SK-N-SH (cell line): Measurements from ENCODE around the gene TSPAN14. TPM values are rescaled to one million over a fixed set of nuclear protein-coding genes. Genes with fewer than 3 reads are reported as not detected.
A peak's percentile ranks its signal among the peaks of the same experiment; 100 is the strongest.

Source experiments
- CTCF ChIA-PET: fragments of 300-600, 350-600 bp; formaldehyde crosslinking; extraction: SDS; loops from one replicate; lab custom pipeline; 2021; lab: Yijun Ruan, JAX
- POLR2A ChIA-PET: fragments of 350-600 bp; sonication (Branson Sonifier 250); formaldehyde crosslinking; extraction: SDS; loops from one replicate; lab custom pipeline; 2020; ENCODE audit warnings: antibody characterized with exemption, inconsistent platforms; lab: Yijun Ruan, JAX
- DNase-seq: peaks from one replicate; pipeline ENCODE4 v3.0.0; 2012
- H2AFZ ChIP-seq: fragments of 200-600 bp; sonication (generic); 2 replicates; pipeline ENCODE4 v1.8.1; 2016; ENCODE audit warnings: antibody characterized with exemption, mild to moderate bottlenecking, low read depth
- H3F3A ChIP-seq: fragments of 200-600 bp; sonication (generic); replicated peaks from 2 replicates; pipeline ENCODE3; 2016; ENCODE audit warnings: antibody characterized with exemption, mild to moderate bottlenecking; ENCODE audit not compliant: insufficient read depth
- H3K27ac ChIP-seq, 2 experiments: fragments of 200-500 bp in 1 of 2; fragments of 200-600 bp in 1 of 2; sonication (Bioruptor generic) in 1 of 2; sonication (generic), shearing (Covaris generic) in 1 of 2; 2 replicates each; pipeline versions ENCODE4 v1.5.1 to v1.6.1; 2014 to 2016; ENCODE audit warnings: low read depth in 2 of 2, inconsistent platforms in 1 of 2, low read length in 1 of 2, mild to moderate bottlenecking in 1 of 2, mixed read lengths in 1 of 2
- H3K27me3 ChIP-seq: fragments of 200-600 bp; sonication (generic), shearing (Covaris generic); 2 replicates; pipeline ENCODE4 v1.6.1; 2016; ENCODE audit warnings: mixed run types; ENCODE audit not compliant: insufficient read depth
- H3K36me3 ChIP-seq, 2 experiments: fragments of 200-500 bp in 1 of 2; fragments of 200-600 bp in 1 of 2; sonication (Bioruptor generic) in 1 of 2; sonication (generic) in 1 of 2; replicated peaks in 1 of 2; 2 replicates each; pipeline versions ENCODE3 to v1.5.1; 2014 to 2016; ENCODE audit warnings: low read length in 1 of 2, mild to moderate bottlenecking in 1 of 2; ENCODE audit not compliant: insufficient read depth in 2 of 2, control insufficient read depth in 1 of 2
- H3K4me1 ChIP-seq, 2 experiments: fragments of 200-500 bp in 1 of 2; fragments of 200-600 bp in 1 of 2; sonication (Bioruptor generic) in 1 of 2; sonication (generic), shearing (Covaris generic) in 1 of 2; 2 replicates each; pipeline versions ENCODE4 v1.5.1 to v1.6.1; 2014 to 2016; ENCODE audit warnings: low read depth in 1 of 2, low read length in 1 of 2, mixed run types in 1 of 2; ENCODE audit not compliant: insufficient read depth in 2 of 2, control insufficient read depth in 1 of 2
- H3K4me2 ChIP-seq: fragments of 200-600 bp; sonication (generic), shearing (Covaris generic); 2 replicates; pipeline ENCODE4 v1.6.1; 2017; ENCODE audit warnings: mixed run types
- H3K4me3 ChIP-seq, 2 experiments: fragments of 200-500 bp in 1 of 2; fragments of 200-600 bp in 1 of 2; sonication (Bioruptor generic) in 1 of 2; sonication (generic), shearing (Covaris generic) in 1 of 2; 2 replicates each; pipeline versions ENCODE4 v1.5.1 to v1.8.1; 2014 to 2016; ENCODE audit warnings: low read depth in 2 of 2, inconsistent platforms in 1 of 2, low read length in 1 of 2, mild to moderate bottlenecking in 1 of 2, mixed read lengths in 1 of 2, moderate library complexity in 1 of 2
- H3K79me2 ChIP-seq: fragments of 200-600 bp; sonication (generic); 2 replicates; pipeline ENCODE4 v1.8.1; 2017; ENCODE audit warnings: mild to moderate bottlenecking; ENCODE audit not compliant: insufficient read depth
- H3K9ac ChIP-seq: fragments of 200-600 bp; sonication (generic); 2 replicates; pipeline ENCODE4 v1.6.1; 2017; ENCODE audit warnings: mixed run types
- H3K9me2 ChIP-seq: fragments of 200-600 bp; sonication (generic); 2 replicates; pipeline ENCODE4 v1.6.1; 2017; ENCODE audit warnings: mixed run types
- H3K9me3 ChIP-seq: fragments of 200-600 bp; sonication (generic); 2 replicates; pipeline ENCODE4 v1.6.1; 2017; ENCODE audit warnings: mixed run types, mild to moderate bottlenecking, moderate library complexity
- H4K20me1 ChIP-seq: fragments of 200-600 bp; sonication (generic); 2 replicates; pipeline ENCODE4 v1.6.1; 2017; ENCODE audit warnings: mild to moderate bottlenecking, mixed run types; ENCODE audit not compliant: insufficient read depth
- CTCF ChIP-seq: fragments of 200-600 bp; sonication (generic); IDR thresholded peaks from 2 replicates; pipeline ENCODE4 v1.6.1; 2017; ENCODE audit warnings: antibody characterized with exemption, mild to moderate bottlenecking, moderate library complexity
- EZH2phosphoT487 ChIP-seq: fragments of 200-600 bp; sonication (generic); IDR thresholded peaks from 2 replicates; pipeline ENCODE4 v1.6.1; 2017; ENCODE audit warnings: low read depth, mixed run types, mild to moderate bottlenecking, antibody characterized with exemption, moderate library complexity, borderline replicate concordance
- FOSL2 ChIP-seq: IDR thresholded peaks from 2 replicates; pipeline ENCODE4 v1.4.0; 2012; ENCODE audit warnings: low read depth, mild to moderate bottlenecking, moderate library complexity, borderline replicate concordance
- FOXJ3 ChIP-seq: sonication (generic); formaldehyde crosslinking; IDR thresholded peaks from 2 replicates; pipeline ENCODE4 v1.5.1; 2020; ENCODE audit warnings: mild to moderate bottlenecking, missing genetic modification reagents
- FOXM1 ChIP-seq: IDR thresholded peaks from 2 replicates; pipeline ENCODE4 v1.4.0; 2012; ENCODE audit warnings: low read depth, mild to moderate bottlenecking
- GATA2 ChIP-seq: sonication (generic); formaldehyde crosslinking; IDR thresholded peaks from 2 replicates; pipeline ENCODE4 v1.5.0; 2020; ENCODE audit warnings: mild to moderate bottlenecking, missing genetic modification reagents
- MEF2A ChIP-seq: IDR thresholded peaks from 2 replicates; pipeline ENCODE4 v1.4.0; 2012; ENCODE audit warnings: low read depth, borderline replicate concordance
- POLR2AphosphoS5 ChIP-seq: IDR thresholded peaks from 2 replicates; pipeline ENCODE4 v1.6.1; 2012; ENCODE audit warnings: low read depth, low read length
- RCOR1 ChIP-seq: fragments of 150-350 bp; IDR thresholded peaks from 2 replicates; pipeline ENCODE4 v1.6.1; 2017; ENCODE audit warnings: antibody characterized with exemption, low read length
- RFX5 ChIP-seq: IDR thresholded peaks from 2 replicates; pipeline ENCODE4 v1.6.1; 2012; ENCODE audit warnings: mild to moderate bottlenecking, improper control_type of control experiment, low read length
- SIN3A ChIP-seq: IDR thresholded peaks from 2 replicates; pipeline ENCODE4 v1.6.1; 2012; ENCODE audit warnings: low read depth, mild to moderate bottlenecking, low read length, moderate library complexity, borderline replicate concordance
- TEAD4 ChIP-seq: IDR thresholded peaks from 2 replicates; pipeline ENCODE4 v1.4.0; 2012; ENCODE audit warnings: mild to moderate bottlenecking, borderline replicate concordance; ENCODE audit not compliant: insufficient read depth
- USF2 ChIP-seq: fragments of 150-350 bp; IDR thresholded peaks from 2 replicates; pipeline ENCODE4 v1.6.1; 2017; ENCODE audit warnings: antibody characterized with exemption, low read length, low read depth, borderline replicate concordance
- ZBTB33 ChIP-seq: IDR thresholded peaks from 2 replicates; pipeline ENCODE4 v1.4.0; 2012; ENCODE audit warnings: low read depth, borderline replicate concordance
- WGBS: methylation state at CpG from one replicate; pipeline ENCODE4 v1.1.6; 2017; ENCODE audit warnings: low lambda C conversion rate; 5-methylcytosine and 5-hydroxymethylcytosine counted together
- polyA plus RNA-seq, 3 experiments: library from polyadenylated mRNA; depleted of rRNA; stranded (reverse); fragments of >200 nt; gene quantifications; 2 replicates each; pipeline ENCODE4 v1.2.3, GENCODE V29; 2012

TSPAN14 gene
- polyA plus RNA-seq, 1 of the 3 experiments (the other 2 are of a cell fraction), result 78.1 TPM

DNA sequence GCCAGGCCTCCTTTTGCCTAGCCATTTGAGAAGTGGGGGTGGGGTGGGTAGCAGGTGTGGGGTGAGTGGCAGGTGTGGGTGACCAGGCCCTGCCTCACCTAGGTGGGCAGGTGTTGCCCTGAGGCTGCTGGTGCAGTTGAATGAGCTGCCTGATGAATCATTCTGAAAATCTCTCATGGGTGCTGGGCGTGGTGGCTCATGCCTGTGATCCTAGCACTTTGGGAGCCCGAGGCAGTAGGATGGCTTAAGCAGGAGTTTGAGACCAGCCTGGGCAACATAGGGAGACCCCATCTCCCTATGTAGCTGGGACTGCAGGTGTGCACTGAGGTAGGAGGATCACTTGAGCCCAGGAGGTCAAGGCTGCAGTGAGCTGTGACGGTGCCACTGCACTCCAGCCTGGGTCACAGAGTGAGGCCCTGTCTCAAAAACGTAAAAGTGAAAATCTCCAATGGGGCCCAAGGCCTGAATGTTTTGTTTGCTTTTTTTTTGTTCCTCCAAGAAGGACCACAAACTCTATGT lies 17.7 kb downstream of the TSPAN14 start:
- 84% methylated on average over 3 of the region's 4 CpGs for WGBS
- Histone ChIP-seq H3K79me2 (peaks cover 99% of the 10 kb centered on the region), H3K4me3 (no peak overlapping the region), H3K36me3 (peaks cover 2 to 20% of the 10 kb centered on the region in 2 experiments), H3K9me2 (no peaks in the 10 kb centered on the region), H3F3A (peaks cover 8% of the 10 kb centered on the region), H3K27ac (peak overlapping the region in 1 of 2 experiments; percentile 52; a peak in 2 of 4 replicates), H3K4me1 (peaks cover 14 to 32% of the 10 kb centered on the region in 2 experiments; a peak in 3 of 4 replicates), H3K9me3 (no peaks in the 10 kb centered on the region), H4K20me1 (peaks cover 59% of the 10 kb centered on the region), H3K27me3 (no peaks in the 10 kb centered on the region), H2AFZ (no peak overlapping the region), H3K4me2 (0 out of 2 replicates have a peak overlapping the region, but pooled peaks have one; percentile 36), H3K9ac (no peak overlapping the region)
- ChIA-PET POLR2A (no interaction called here), CTCF (interaction anchor here (1.2 to 35.3 kb wide), 2 partner anchors 28 to 34 kb away, joined by 3 to 602 read pairs; no protein-coding TSS in a partner anchor)
- TF ChIP-seq POLR2AphosphoS5 (no peak), EZH2phosphoT487 (no peak), FOXJ3 (CRISPR knock-in tag) (no peak), RFX5 (no peak), ZBTB33 (no peak), SIN3A (no peak), USF2 (no peak), MEF2A (no peak), CTCF (no peak), FOXM1 (no peak), TEAD4 (no peak), GATA2 (CRISPR knock-in tag) (no peak), FOSL2 (no peak), RCOR1 (no peak)
- no peak for DNase-seq
